Ovary (tissue), 9 donors: ENCODE data around the gene RHBG. TPM values are rescaled to one million over a fixed set of nuclear protein-coding genes. Genes with fewer than 3 reads are reported as not detected.

Experiments
- DNase-seq, 5 donors: peaks; one replicate each; pipeline ENCODE4 v3.0.0-alpha.2; 2019 to 2020
- H3K27ac ChIP-seq, 2 donors: fragments of 200-600 bp; one replicate each; pipeline versions ENCODE4 v1.5.1 to v1.8.0; 2019 to 2022
- H3K27me3 ChIP-seq: fragments of 200-600 bp; one replicate; pipeline ENCODE4 v1.8.0; 2022
- H3K36me3 ChIP-seq: fragments of 200-600 bp; sonication (generic); one replicate; pipeline ENCODE4 v1.5.1; 2019
- H3K4me1 ChIP-seq: one replicate; pipeline ENCODE4 v1.8.1; 2013; ENCODE audit warnings: mild to moderate bottlenecking, moderate library complexity; ENCODE audit not compliant: insufficient read depth
- H3K4me3 ChIP-seq: fragments of 200-600 bp; sonication (generic); one replicate; pipeline ENCODE4 v1.5.1; 2017
- H3K9me3 ChIP-seq, 2 donors: fragments of 200-600 bp in 1 of 2; sonication (generic) in 1 of 2; one replicate each; pipeline versions ENCODE4 v1.5.1 to v1.8.1; 2013 to 2019; ENCODE audit warnings: mild to moderate bottlenecking in 1 of 2, moderate library complexity in 1 of 2
- EP300 ChIP-seq: sonication (generic); formaldehyde crosslinking; IDR thresholded peaks from one replicate; pipeline ENCODE4 v1.6.1; 2017; ENCODE audit warnings: antibody characterized with exemption
- POLR2A ChIP-seq: fragments of 450-650 bp; IDR thresholded peaks from one replicate; pipeline ENCODE4 v1.6.1; 2017; ENCODE audit warnings: antibody characterized with exemption, mild to moderate bottlenecking, moderate library complexity
- WGBS, 3 donors: extraction: QIAGEN DNeasy Blood & Tissue Kit in 1 of 3; methylation state at CpG; one replicate each; pipeline versions ENCODE4 v1.1.5 to v1.1.7; 2013 to 2017; 5-methylcytosine and 5-hydroxymethylcytosine counted together
- intact Hi-C, 4 donors: fragments of 100-400 bp; cut with DNase I; formaldehyde crosslinking; loops; one replicate each; pipeline versions ENCODE4 v1.11.0 to v1.15.1; 2022 to 2023
- polyA plus RNA-seq, 2 donors: library from polyadenylated mRNA; stranded (reverse); fragments of 200-250 nt in 1 of 2; fragments of 350-450 nt in 1 of 2; fragmentation: Illumina TruSeq in 1 of 2; extraction: RNeasy Lipid Tissue Mini Kit (QIAGEN cat#74804) in 1 of 2; gene quantifications; one replicate each; pipeline ENCODE4 v1.2.3, GENCODE V29; 2013 to 2014
- total RNA-seq, 7 donors: library from RNA; depleted of rRNA in 2 of 7; stranded (reverse); fragments of >200 nt in 2 of 7; fragmentation: NEBNext Ultra II Directional in 3 of 7; extraction: Animal tissue kit (Norgen Biotek cat#: 25700) in 3 of 7; gene quantifications; one replicate each; pipeline versions ENCODE4 v1.1.0 to v1.2.4, GENCODE V29; 2016 to 2023
- TF ChIP-seq, protein P1 (sequence below), 3 donors: fragments of 450-650 bp in 2 of 3; fragments of 200-600 bp in 1 of 3; IDR thresholded peaks; one replicate each; pipeline versions ENCODE4 v1.5.1 to v1.8.0; 2016 to 2022; ENCODE audit warnings: antibody characterized with exemption in 3 of 3, mild to moderate bottlenecking in 1 of 3
- donor health status: DM: no; HTN: no; CAD: no; lungs with moderate emphysema.
- donor health status: DM: no; HTN: no; CAD: no.
- donor health status: Bipolar disorder and iron deficiency.
- donor health status: DM: yes; HTN: yes; CAD: no.
- donor health status: DM: no; HTN: no; CAD: no.
- donor health status: DM: yes; HTN: yes; CAD: no.

RHBG gene
- total and polyA plus RNA-seq, 9 donors: 2.3 to 27.4 (median 13.6) TPM

GRCh38 chr1:156421939-156422601 lies 53.1 kb downstream of the RHBG start:
- no peak for DNase-seq
- TF ChIP-seq, protein P1, sequence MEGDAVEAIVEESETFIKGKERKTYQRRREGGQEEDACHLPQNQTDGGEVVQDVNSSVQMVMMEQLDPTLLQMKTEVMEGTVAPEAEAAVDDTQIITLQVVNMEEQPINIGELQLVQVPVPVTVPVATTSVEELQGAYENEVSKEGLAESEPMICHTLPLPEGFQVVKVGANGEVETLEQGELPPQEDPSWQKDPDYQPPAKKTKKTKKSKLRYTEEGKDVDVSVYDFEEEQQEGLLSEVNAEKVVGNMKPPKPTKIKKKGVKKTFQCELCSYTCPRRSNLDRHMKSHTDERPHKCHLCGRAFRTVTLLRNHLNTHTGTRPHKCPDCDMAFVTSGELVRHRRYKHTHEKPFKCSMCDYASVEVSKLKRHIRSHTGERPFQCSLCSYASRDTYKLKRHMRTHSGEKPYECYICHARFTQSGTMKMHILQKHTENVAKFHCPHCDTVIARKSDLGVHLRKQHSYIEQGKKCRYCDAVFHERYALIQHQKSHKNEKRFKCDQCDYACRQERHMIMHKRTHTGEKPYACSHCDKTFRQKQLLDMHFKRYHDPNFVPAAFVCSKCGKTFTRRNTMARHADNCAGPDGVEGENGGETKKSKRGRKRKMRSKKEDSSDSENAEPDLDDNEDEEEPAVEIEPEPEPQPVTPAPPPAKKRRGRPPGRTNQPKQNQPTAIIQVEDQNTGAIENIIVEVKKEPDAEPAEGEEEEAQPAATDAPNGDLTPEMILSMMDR (IDR thresholded peaks at IDR 0.05): no peak
- TF ChIP-seq EP300 (no peak), POLR2A (no peak)
- intact Hi-C loops: loop anchor here in 1 of 4 donors (10.0 kb wide), 1 partner anchor 187 kb away; no protein-coding TSS in a partner anchor
- Histone ChIP-seq H3K27me3 (peaks cover 13% of the 10 kb centered on the region), H3K27ac (no peak overlapping the region), H3K4me3 (no peak overlapping the region), H3K9me3 (no peaks in the 10 kb centered on the region), H3K4me1 (peaks cover 5% of the 10 kb centered on the region), H3K36me3 (no peaks in the 10 kb centered on the region)
- WGBS, 3 donors: 16 to 27% (median 23%) methylated on average over 12 of the region's 12 CpGs

- peaks cover 13% of the 10 kb centered on the region for H3K27me3 ChIP-seq
- 24 to 29% (median 25%) methylated on average over 15 of the region's 15 CpGs for WGBS, 3 donors
- no peak overlapping the region for H3K4me3 ChIP-seq
- no peak overlapping the region for H3K27ac ChIP-seq
- intact Hi-C loops: loop anchor here in 1 of 4 donors (10.0 kb wide), 1 partner anchor 188 kb away; no protein-coding TSS in a partner anchor
- H3K4me1 ChIP-seq: peaks cover 5% of the 10 kb centered on the region
- DNase-seq: no peak
- no peaks in the 10 kb centered on the region for H3K36me3 ChIP-seq
- TF ChIP-seq, protein P1 (IDR thresholded peaks at IDR 0.05): no peak
- TF ChIP-seq POLR2A: no peak
- no peak for TF ChIP-seq EP300
- H3K9me3 ChIP-seq: no peaks in the 10 kb centered on the region
Observed at GRCh38 chr1:156422602-156423091, 53.6 kb downstream of the RHBG start.

DNA sequence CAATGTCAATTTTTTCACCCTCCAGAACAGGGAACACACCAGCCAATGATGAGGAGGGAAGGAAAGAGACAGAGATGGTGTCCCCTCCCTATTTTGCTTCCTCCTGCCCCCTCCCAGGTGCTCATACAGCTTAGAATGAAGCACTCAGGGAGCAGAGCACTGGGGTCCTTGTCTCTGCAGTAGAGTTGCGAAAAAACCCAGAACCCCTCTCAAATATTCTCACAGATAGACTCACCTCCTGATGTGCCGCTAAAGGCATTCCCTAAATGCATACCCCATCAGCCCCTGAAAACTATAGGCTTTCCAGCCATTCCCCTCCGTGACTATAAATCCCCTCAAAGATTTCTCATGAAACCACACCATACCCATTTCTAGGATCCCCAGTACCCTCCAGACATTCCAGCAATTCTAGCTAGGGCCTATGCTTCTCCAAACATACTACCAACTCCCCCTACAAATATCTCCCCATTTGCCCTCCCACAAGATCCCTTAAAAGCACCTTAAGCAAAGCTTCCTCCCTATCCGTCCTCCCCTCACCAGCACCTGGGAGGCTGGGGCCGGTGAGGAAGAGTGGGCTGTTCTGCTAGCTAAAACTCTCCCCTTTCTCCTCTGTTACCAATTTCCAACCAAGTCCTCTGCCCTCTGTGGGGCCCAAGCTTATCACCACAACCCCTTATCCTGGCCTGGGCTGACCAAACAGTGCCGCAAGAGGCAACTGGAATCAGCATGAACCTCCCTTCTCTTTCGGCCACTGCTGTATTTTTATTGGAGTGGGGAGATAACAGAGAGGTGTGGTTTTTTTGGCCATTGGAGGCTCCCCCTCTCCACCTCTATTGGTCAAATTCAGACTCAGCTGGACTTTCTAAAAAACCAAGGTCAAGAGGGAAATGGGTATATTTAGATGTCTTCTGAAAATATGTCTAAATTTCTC lies 54.7 kb downstream of the RHBG start:
- Histone ChIP-seq H3K27ac (no peak overlapping the region), H3K4me3 (no peak overlapping the region), H3K27me3 (peaks cover 13% of the 10 kb centered on the region), H3K36me3 (no peaks in the 10 kb centered on the region), H3K9me3 (no peaks in the 10 kb centered on the region), H3K4me1 (peaks cover 5% of the 10 kb centered on the region)
- intact Hi-C loops: loop anchor here in 1 of 4 donors (10.0 kb wide), 1 partner anchor 189 kb away; no protein-coding TSS in a partner anchor
- DNase-seq: no peak
- no peak for TF ChIP-seq POLR2A
- WGBS, 3 donors: 41 to 45% (median 42%) methylated on average over 7 of the region's 7 CpGs

- peaks cover 5% of the 10 kb centered on the region for H3K4me1 ChIP-seq
- intact Hi-C loops: loop anchor here in 1 of 4 donors (10.0 kb wide), 1 partner anchor 190 kb away; no protein-coding TSS in a partner anchor
- DNase-seq: no peak
- 74 to 76% (median 76%) methylated on average over 10 of the region's 10 CpGs for WGBS, 3 donors
- peaks cover 12% of the 10 kb centered on the region for H3K27me3 ChIP-seq
- TF ChIP-seq, protein P1 (IDR thresholded peaks at IDR 0.05): no peak
- no peak for TF ChIP-seq EP300
- TF ChIP-seq POLR2A: no peak
- H3K4me3 ChIP-seq: no peak overlapping the region
- no peaks in the 10 kb centered on the region for H3K9me3 ChIP-seq
- no peaks in the 10 kb centered on the region for H3K36me3 ChIP-seq
- H3K27ac ChIP-seq: no peak overlapping the region
Observed at GRCh38 chr1:156424806-156425432, 55.9 kb downstream of the RHBG start.
